ENCODE measurements around the gene IL12A.

The IL12A gene

DNA sequence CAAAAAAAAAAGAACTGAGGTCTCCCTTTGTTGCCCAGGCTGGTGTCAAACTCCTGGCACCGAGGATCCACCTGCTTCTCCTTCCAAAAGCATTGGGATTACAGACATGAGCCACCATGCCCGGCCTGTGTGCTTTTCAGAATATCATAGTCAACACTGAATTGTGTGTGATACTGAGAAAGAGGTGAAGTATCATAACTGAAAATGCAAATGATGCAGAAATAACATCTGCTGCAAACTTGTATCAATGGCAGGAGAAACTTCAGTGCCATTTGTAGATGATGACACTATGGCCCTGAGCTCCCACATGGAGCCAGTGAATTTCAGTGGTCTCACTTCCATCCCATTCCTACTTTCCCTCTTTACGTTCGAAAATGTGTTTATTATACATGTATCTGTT, 21.9 kb downstream of the IL12A start:
- TF ChIP-seq CTCF (conservative IDR thresholded peaks at IDR 0.05; ENCODE audit: low read length): no peak
- DNase-seq (ENCODE audit: low read depth): no peak
- H3K4me3 ChIP-seq (ENCODE audit: low read length): no peak overlapping the region

- DNase-seq (ENCODE audit: low read depth): no peak
These were observed 23.5 kb downstream of the IL12A start for GRCh38 chr3:160012108-160012507.

DNA sequence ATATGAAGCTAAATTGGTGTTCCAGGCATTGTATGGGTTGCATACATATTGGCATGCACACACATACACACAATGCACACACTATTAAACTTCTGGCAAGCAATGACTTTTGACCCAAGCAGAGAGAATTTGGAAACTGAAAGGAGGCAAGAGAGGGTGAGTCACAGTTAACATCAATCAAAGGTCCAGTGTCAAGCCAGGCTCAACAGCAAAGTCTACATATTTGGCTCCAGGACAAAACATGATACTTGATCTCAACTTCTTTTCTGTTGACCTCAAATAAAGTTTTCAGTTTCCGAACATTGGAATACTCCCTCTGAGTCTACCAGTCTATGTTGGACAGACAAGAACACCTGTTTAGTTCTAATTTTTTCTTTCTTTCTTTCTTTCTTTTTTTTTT, 28.3 kb downstream of the IL12A start:
- no peak for TF ChIP-seq CTCF (conservative IDR thresholded peaks at IDR 0.05; ENCODE audit: low read length)
- H3K4me3 ChIP-seq (ENCODE audit: low read length): no peak overlapping the region
- no peak for DNase-seq (ENCODE audit: low read depth)

More at GRCh38 chr3:160012108-160012507, 23.5 kb downstream of the IL12A start:
- no peak for TF ChIP-seq CTCF (conservative IDR thresholded peaks at IDR 0.05; ENCODE audit: low read length)
- H3K4me3 ChIP-seq (ENCODE audit: low read length): no peak overlapping the region

DNA sequence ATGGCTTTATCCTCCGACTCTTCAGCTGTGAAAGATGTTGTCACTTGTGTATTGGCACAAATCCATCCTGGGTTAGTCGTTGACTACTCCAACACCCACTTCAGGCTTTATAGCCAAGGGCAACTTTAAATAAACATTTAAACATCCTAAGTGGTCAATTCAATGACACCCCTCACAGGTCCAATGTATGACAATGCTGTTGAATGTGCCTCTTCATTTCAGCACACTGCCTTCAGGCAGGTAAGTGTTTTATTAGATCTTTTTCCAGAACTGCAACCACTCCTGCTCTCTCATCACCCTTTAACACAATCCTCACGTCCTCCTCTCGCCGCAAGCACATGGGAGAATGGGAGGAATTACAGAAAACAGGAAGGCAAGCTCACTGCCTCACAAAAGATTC, 30.3 kb downstream of the IL12A start:
- H3K4me3 ChIP-seq (ENCODE audit: low read length): no peak overlapping the region
- TF ChIP-seq CTCF (conservative IDR thresholded peaks at IDR 0.05; ENCODE audit: low read length): no peak
- no peak for DNase-seq (ENCODE audit: low read depth)

GRCh38 chr3:160020057-160020711, 31.5 kb downstream of the IL12A start:
- DNase-seq (ENCODE audit: low read depth): no peak
- no peak for TF ChIP-seq CTCF (conservative IDR thresholded peaks at IDR 0.05; ENCODE audit: low read length)

GRCh38 chr3:160022068-160022467, 33.4 kb downstream of the IL12A start:
- H3K4me3 ChIP-seq (ENCODE audit: low read length): no peak overlapping the region
- no peak for TF ChIP-seq CTCF (conservative IDR thresholded peaks at IDR 0.05; ENCODE audit: low read length)
- no peak for DNase-seq (ENCODE audit: low read depth)

More at GRCh38 chr3:160020057-160020711, 31.5 kb downstream of the IL12A start:
- no peak overlapping the region for H3K4me3 ChIP-seq (ENCODE audit: low read length)

DNA sequence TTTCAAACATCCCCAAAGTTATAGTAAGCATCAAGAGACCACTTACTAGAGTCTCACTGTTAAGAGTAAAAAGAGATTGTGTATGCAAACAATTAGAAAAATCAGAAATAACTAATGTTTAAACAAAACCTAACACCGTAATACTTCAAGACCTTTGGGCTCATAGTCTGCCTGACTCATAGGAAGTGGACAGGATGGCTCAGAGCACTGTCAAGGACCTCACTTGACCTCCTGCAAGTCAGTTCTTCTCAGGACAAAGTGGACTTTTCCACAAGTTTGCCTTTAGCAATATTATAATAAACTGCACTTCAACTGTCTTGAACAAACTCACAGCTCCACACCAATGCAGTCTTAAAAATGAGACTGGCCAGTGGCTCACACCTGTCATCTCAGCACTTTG, 34.8 kb downstream of the IL12A start:
- no peak for DNase-seq (ENCODE audit: low read depth)
- no peak overlapping the region for H3K4me3 ChIP-seq (ENCODE audit: low read length)
- TF ChIP-seq CTCF (conservative IDR thresholded peaks at IDR 0.05; ENCODE audit: low read length): no peak

Data from AG10803 (cell line).